K562 (cell line): ENCODE measurements around the gene CCNL1. TPM values are rescaled to one million over a fixed set of nuclear protein-coding genes. Genes with fewer than 3 reads are reported as not detected.
A peak's percentile ranks its signal among the peaks of the same experiment; 100 is the strongest.

Experiments used
- ARID1B ChIP-seq: fragments of 450-650 bp; IDR thresholded peaks from 2 replicates; pipeline ENCODE4 v1.6.1; 2016; ENCODE audit warnings: antibody characterized with exemption, mild to moderate bottlenecking, inconsistent platforms
- CCNT2 ChIP-seq: IDR thresholded peaks from 2 replicates; pipeline ENCODE4 v1.6.1; 2011; ENCODE audit warnings: borderline replicate concordance, low read depth, mild to moderate bottlenecking, moderate library complexity, mixed read lengths, low read length; ENCODE audit not compliant: insufficient read length; ENCODE audit errors: extremely low read depth
- CREB1 ChIP-seq, 2 experiments: sonication (generic) in 1 of 2; formaldehyde crosslinking in 1 of 2; IDR thresholded peaks; 2 replicates each; pipeline versions ENCODE4 v1.6.1 to v1.8.0; 2012 to 2022; ENCODE audit warnings: inconsistent platforms in 1 of 2, mild to moderate bottlenecking in 1 of 2, missing genetic modification reagents in 1 of 2, moderate library complexity in 1 of 2
- ETV5 ChIP-seq: sonication (generic); formaldehyde crosslinking; IDR thresholded peaks from 2 replicates; pipeline ENCODE4 v1.4.0; 2020; ENCODE audit warnings: low read depth, mild to moderate bottlenecking, missing genetic modification reagents
- MTA1 ChIP-seq: fragments of 450-650 bp; IDR thresholded peaks from 2 replicates; pipeline ENCODE4 v1.6.1; 2017; ENCODE audit warnings: borderline replicate concordance
- ZNF444 ChIP-seq: fragments of 250-450 bp; sonication (Bioruptor Pico); IDR thresholded peaks from 2 replicates; pipeline ENCODE4 v1.4.0; 2020; ENCODE audit warnings: mild to moderate bottlenecking, moderate library complexity
- ZNF561 ChIP-seq: fragments of 450-650 bp; formaldehyde crosslinking; conservative IDR thresholded peaks from 2 replicates; pipeline ENCODE4 v1.4.0; 2020; ENCODE audit warnings: mild to moderate bottlenecking, moderate library complexity
- polyA plus RNA-seq, 8 experiments: library from polyadenylated mRNA; depleted of rRNA in 4 of 8; stranded (reverse) in 5 of 8; unstranded in 3 of 8; fragments of >200 nt; fragmentation: Nextera tagmentation in 2 of 8; fragmentation: Illumina TruSeq in 1 of 8; extraction: Ambion mirVana in 2 of 8; extraction: Trizol in 1 of 8; gene quantifications; 2 replicates each; pipeline versions ENCODE4 v1.2.1 to v1.2.3, GENCODE V29; 2011 to 2014; ENCODE audit warnings: inconsistent platforms in 1 of 8, missing spikeins in 1 of 8
- total RNA-seq, 7 experiments: library from RNA; depleted of rRNA in 6 of 7; stranded (reverse); fragments of >200 nt in 6 of 7; fragmentation: Illumina TruSeq in 2 of 7; extraction: Trizol in 2 of 7; gene quantifications; 2 replicates each; pipeline versions ENCODE4 v1.2.1 to v1.2.3, GENCODE V29; 2011 to 2021; ENCODE audit warnings: low replicate concordance in 1 of 7
- TF ChIP-seq, protein P1 (sequence below), 2 experiments: fragments of 200-800 bp in 1 of 2; sonication (Bioruptor generic) in 1 of 2; sonication (generic) in 1 of 2; formaldehyde crosslinking in 1 of 2; IDR thresholded peaks in 1 of 2; conservative IDR thresholded peaks in 1 of 2; 2 replicates each; pipeline versions ENCODE4 v1.5.0 to v1.6.1; 2016 to 2020; ENCODE audit warnings: missing compliant biosample characterization in 1 of 2, missing genetic modification characterization in 1 of 2, missing genetic modification reagents in 1 of 2
- TF ChIP-seq, protein P2 (sequence below): IDR thresholded peaks from 2 replicates; pipeline ENCODE4 v1.6.1; 2012; ENCODE audit warnings: low read depth, low read length, improper control_type of control experiment, borderline replicate concordance
- TF ChIP-seq, protein P3 (sequence below): fragments of 450-650 bp; conservative IDR thresholded peaks from 2 replicates; pipeline ENCODE4 v1.6.1; 2016; ENCODE audit warnings: missing genetic modification characterization, low read depth, mild to moderate bottlenecking, control low read depth, missing compliant biosample characterization
- TF ChIP-seq, protein P4 (sequence below), 2 experiments: fragments of 450-650 bp; formaldehyde crosslinking in 1 of 2; IDR thresholded peaks; 2 replicates each; pipeline versions ENCODE4 v1.4.0 to v1.6.1; 2014 to 2020; ENCODE audit warnings: mild to moderate bottlenecking in 2 of 2, borderline replicate concordance in 1 of 2, low read depth in 1 of 2

The CCNL1 gene
- total and polyA plus RNA-seq, 9 of the 15 experiments (the other 6 are each of a cell fraction or from before 2014, with no cell fraction given) = 16.1 to 186 (median 132) TPM

DNA sequence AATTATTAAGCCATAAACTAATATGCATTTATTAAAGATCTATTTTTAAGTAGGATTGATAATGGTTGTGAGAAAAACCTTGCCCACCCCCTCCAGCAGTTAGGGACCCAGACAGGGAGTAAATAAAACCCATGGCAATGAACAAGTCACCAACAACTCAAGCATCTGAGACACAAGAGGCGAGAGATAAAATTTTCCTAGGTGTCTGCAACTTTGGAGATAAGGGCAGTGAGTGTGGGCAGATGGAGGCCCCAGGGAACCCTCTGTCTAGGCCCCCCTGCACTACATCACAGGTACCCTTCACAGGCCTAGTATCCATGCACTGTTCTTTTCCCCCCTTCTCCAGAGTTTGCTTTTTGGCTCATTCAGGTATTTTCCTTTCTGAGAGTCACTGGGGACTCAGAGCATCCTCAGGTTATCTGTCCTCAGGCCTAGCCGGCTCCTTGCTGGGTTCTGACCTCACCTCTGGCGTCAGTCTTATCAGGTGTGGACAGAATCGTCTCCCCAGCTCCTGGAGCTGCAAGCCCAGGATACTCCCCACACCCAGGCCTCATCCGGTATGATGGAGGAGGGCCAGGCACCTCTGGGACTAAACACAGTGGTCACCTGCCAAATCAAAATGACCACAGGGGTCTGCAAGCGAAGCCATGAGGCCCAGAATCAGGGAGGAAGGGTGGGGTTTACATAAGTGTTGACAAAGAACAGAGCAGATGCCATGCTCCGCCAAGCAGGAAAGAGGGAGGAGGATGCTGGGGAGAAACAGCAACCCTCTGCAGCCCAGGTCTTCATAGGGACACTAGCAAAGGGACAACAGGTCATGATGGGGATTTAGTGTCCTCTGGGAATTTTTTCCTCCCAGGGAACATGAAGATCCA lies 50.4 kb downstream of the CCNL1 start (continued):
- TF ChIP-seq, protein P1, sequence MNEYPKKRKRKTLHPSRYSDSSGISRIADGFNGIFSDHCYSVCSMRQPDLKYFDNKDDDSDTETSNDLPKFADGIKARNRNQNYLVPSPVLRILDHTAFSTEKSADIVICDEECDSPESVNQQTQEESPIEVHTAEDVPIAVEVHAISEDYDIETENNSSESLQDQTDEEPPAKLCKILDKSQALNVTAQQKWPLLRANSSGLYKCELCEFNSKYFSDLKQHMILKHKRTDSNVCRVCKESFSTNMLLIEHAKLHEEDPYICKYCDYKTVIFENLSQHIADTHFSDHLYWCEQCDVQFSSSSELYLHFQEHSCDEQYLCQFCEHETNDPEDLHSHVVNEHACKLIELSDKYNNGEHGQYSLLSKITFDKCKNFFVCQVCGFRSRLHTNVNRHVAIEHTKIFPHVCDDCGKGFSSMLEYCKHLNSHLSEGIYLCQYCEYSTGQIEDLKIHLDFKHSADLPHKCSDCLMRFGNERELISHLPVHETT (CRISPR knock-in tag; conservative IDR thresholded peaks at IDR 0.05 in 1 of 2, IDR thresholded peaks at IDR 0.05 in 1 of 2) = peak in 1 of 2 experiments; percentile 3; a peak in 1 of 4 replicates
- no peak for TF ChIP-seq ZNF561
- TF ChIP-seq, protein P2, sequence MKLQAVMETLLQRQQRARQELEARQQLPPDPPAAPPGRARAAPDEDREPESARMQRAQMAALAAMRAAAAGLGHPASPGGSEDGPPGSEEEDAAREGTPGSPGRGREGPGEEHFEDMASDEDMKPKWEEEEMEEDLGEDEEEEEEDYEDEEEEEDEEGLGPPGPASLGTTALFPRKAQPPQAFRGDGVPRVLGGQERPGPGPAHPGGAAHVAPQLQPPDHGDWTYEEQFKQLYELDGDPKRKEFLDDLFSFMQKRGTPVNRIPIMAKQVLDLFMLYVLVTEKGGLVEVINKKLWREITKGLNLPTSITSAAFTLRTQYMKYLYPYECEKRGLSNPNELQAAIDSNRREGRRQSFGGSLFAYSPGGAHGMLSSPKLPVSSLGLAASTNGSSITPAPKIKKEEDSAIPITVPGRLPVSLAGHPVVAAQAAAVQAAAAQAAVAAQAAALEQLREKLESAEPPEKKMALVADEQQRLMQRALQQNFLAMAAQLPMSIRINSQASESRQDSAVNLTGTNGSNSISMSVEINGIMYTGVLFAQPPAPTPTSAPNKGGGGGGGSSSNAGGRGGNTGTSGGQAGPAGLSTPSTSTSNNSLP = no peak
- TF ChIP-seq ZNF444 (CRISPR knock-in tag) = no peak
- TF ChIP-seq ARID1B = peak; percentile 97
- TF ChIP-seq, protein P3, sequence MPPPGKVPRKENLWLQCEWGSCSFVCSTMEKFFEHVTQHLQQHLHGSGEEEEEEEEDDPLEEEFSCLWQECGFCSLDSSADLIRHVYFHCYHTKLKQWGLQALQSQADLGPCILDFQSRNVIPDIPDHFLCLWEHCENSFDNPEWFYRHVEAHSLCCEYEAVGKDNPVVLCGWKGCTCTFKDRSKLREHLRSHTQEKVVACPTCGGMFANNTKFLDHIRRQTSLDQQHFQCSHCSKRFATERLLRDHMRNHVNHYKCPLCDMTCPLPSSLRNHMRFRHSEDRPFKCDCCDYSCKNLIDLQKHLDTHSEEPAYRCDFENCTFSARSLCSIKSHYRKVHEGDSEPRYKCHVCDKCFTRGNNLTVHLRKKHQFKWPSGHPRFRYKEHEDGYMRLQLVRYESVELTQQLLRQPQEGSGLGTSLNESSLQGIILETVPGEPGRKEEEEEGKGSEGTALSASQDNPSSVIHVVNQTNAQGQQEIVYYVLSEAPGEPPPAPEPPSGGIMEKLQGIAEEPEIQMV (tag) = 0 out of 2 replicates have a peak, but pooled peaks have one; percentile 42
- TF ChIP-seq, protein P4, sequence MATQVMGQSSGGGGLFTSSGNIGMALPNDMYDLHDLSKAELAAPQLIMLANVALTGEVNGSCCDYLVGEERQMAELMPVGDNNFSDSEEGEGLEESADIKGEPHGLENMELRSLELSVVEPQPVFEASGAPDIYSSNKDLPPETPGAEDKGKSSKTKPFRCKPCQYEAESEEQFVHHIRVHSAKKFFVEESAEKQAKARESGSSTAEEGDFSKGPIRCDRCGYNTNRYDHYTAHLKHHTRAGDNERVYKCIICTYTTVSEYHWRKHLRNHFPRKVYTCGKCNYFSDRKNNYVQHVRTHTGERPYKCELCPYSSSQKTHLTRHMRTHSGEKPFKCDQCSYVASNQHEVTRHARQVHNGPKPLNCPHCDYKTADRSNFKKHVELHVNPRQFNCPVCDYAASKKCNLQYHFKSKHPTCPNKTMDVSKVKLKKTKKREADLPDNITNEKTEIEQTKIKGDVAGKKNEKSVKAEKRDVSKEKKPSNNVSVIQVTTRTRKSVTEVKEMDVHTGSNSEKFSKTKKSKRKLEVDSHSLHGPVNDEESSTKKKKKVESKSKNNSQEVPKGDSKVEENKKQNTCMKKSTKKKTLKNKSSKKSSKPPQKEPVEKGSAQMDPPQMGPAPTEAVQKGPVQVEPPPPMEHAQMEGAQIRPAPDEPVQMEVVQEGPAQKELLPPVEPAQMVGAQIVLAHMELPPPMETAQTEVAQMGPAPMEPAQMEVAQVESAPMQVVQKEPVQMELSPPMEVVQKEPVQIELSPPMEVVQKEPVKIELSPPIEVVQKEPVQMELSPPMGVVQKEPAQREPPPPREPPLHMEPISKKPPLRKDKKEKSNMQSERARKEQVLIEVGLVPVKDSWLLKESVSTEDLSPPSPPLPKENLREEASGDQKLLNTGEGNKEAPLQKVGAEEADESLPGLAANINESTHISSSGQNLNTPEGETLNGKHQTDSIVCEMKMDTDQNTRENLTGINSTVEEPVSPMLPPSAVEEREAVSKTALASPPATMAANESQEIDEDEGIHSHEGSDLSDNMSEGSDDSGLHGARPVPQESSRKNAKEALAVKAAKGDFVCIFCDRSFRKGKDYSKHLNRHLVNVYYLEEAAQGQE (IDR thresholded peaks at IDR 0.05; ENCODE audit: borderline replicate concordance) = 0 out of 2 replicates have a peak, but pooled peaks have one; percentile 21
- TF ChIP-seq, protein P4 (CRISPR knock-in tag; IDR thresholded peaks at IDR 0.05; ENCODE audit: low read depth) = no peak
- peak; percentile 77 for TF ChIP-seq CREB1 (IDR thresholded peaks at IDR 0.05)
- peak; percentile 50; the same call in 1 of the 2 replicates for TF ChIP-seq CREB1 (CRISPR knock-in tag; IDR thresholded peaks at IDR 0.05)
- 0 out of 2 replicates have a peak, but pooled peaks have one; percentile 65 for TF ChIP-seq MTA1
- TF ChIP-seq ETV5 (CRISPR knock-in tag) = peak; percentile 78; the same call in 1 of the 2 replicates
- peak; percentile 94 for TF ChIP-seq CCNT2
